A549 (cell line): ENCODE measurements around the gene SCNN1A.

Experiments used
- CBX2 ChIP-seq: fragments of 200-600 bp; sonication (generic); IDR thresholded peaks from 2 replicates; pipeline ENCODE4 v1.6.1; 2016; ENCODE audit warnings: low read depth, mild to moderate bottlenecking, borderline replicate concordance
- KDM1A ChIP-seq: fragments of 200-600 bp; sonication (generic); IDR thresholded peaks from 2 replicates; pipeline ENCODE4 v1.6.1; 2016; ENCODE audit warnings: low read depth, mild to moderate bottlenecking
- KDM5A ChIP-seq: fragments of 200-600 bp; sonication (generic); IDR thresholded peaks from 2 replicates; pipeline ENCODE4 v1.6.1; 2016; ENCODE audit warnings: antibody characterized with exemption, mild to moderate bottlenecking
- POLR2A ChIP-seq: IDR thresholded peaks from 2 replicates; pipeline ENCODE4 v1.6.1; 2012; ENCODE audit warnings: mild to moderate bottlenecking, low read length
- RCOR1 ChIP-seq: fragments of 150-350 bp; IDR thresholded peaks from 2 replicates; pipeline ENCODE4 v1.6.1; 2014; ENCODE audit warnings: antibody characterized with exemption, low read length, low read depth
- ZC3H11A ChIP-seq: fragments of 450-650 bp; IDR thresholded peaks from 2 replicates; pipeline ENCODE4 v1.6.1; 2014; ENCODE audit warnings: antibody characterized with exemption, mild to moderate bottlenecking
- TF ChIP-seq, protein P1 (sequence below): IDR thresholded peaks from 2 replicates; pipeline ENCODE4 v1.6.1; 2012; ENCODE audit warnings: low read depth, borderline replicate concordance
- TF ChIP-seq, protein P2 (sequence below): fragments of 200-600 bp; sonication (generic); IDR thresholded peaks from 2 replicates; pipeline ENCODE4 v1.6.1; 2016; ENCODE audit warnings: antibody characterized with exemption, mild to moderate bottlenecking, moderate library complexity
- TF ChIP-seq, protein P3 (sequence below): fragments of 150-350 bp; IDR thresholded peaks from 2 replicates; pipeline ENCODE4 v1.6.1; 2014; ENCODE audit warnings: low read depth, mild to moderate bottlenecking, low read length
- TF ChIP-seq, protein P4 (sequence below): fragments of >200 bp; sonication (Bioruptor Twin); formaldehyde crosslinking; IDR thresholded peaks from 3 replicates; pipeline ENCODE4 v1.5.1; 2016
- TF ChIP-seq, protein P5 (sequence below): IDR thresholded peaks from 2 replicates; pipeline ENCODE4 v1.6.1; 2012

DNA sequence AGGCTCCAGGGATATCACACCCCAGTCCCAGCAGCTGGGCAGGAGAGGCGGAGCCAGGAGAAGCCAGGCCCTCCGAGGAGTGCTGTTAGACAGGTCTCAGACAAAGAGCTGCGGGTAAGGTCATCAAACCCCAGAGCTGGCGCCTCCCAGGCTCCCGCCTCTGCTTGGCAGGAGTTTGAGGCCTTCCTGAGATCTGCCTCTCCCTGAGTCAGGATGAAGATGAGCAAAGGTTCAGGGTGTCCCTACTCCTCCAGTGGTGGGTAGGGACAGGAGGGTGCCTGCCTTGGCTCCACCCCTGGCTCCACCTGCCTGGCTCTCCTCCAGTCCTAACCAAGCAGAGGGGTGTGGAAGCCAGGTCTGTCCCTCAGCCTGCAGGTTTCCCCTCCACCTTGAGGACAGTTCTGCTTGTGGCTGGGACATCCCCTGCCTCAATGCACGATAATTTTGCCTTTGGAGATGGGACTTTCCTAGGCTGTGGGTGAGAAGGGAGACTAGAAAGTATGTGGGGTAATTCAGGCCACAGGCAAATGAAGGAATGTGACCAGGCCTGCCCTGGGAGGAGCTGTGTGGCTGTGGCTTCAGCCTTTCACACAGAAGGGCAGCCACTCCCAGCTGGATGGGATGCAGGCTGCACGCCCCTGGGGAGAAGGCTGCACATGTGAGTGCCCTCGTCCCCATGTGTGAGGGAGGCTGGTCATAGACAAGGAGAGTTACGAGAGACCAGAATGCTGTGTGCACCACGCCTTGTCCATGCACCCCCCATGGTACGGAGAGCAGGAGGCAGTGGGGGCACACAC lies 62.6 kb downstream of the SCNN1A start:
- no peak for TF ChIP-seq CBX2
- TF ChIP-seq, protein P1, sequence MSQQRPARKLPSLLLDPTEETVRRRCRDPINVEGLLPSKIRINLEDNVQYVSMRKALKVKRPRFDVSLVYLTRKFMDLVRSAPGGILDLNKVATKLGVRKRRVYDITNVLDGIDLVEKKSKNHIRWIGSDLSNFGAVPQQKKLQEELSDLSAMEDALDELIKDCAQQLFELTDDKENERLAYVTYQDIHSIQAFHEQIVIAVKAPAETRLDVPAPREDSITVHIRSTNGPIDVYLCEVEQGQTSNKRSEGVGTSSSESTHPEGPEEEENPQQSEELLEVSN = no peak
- TF ChIP-seq, protein P2, sequence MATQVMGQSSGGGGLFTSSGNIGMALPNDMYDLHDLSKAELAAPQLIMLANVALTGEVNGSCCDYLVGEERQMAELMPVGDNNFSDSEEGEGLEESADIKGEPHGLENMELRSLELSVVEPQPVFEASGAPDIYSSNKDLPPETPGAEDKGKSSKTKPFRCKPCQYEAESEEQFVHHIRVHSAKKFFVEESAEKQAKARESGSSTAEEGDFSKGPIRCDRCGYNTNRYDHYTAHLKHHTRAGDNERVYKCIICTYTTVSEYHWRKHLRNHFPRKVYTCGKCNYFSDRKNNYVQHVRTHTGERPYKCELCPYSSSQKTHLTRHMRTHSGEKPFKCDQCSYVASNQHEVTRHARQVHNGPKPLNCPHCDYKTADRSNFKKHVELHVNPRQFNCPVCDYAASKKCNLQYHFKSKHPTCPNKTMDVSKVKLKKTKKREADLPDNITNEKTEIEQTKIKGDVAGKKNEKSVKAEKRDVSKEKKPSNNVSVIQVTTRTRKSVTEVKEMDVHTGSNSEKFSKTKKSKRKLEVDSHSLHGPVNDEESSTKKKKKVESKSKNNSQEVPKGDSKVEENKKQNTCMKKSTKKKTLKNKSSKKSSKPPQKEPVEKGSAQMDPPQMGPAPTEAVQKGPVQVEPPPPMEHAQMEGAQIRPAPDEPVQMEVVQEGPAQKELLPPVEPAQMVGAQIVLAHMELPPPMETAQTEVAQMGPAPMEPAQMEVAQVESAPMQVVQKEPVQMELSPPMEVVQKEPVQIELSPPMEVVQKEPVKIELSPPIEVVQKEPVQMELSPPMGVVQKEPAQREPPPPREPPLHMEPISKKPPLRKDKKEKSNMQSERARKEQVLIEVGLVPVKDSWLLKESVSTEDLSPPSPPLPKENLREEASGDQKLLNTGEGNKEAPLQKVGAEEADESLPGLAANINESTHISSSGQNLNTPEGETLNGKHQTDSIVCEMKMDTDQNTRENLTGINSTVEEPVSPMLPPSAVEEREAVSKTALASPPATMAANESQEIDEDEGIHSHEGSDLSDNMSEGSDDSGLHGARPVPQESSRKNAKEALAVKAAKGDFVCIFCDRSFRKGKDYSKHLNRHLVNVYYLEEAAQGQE = no peak
- TF ChIP-seq KDM1A = no peak
- TF ChIP-seq, protein P3, sequence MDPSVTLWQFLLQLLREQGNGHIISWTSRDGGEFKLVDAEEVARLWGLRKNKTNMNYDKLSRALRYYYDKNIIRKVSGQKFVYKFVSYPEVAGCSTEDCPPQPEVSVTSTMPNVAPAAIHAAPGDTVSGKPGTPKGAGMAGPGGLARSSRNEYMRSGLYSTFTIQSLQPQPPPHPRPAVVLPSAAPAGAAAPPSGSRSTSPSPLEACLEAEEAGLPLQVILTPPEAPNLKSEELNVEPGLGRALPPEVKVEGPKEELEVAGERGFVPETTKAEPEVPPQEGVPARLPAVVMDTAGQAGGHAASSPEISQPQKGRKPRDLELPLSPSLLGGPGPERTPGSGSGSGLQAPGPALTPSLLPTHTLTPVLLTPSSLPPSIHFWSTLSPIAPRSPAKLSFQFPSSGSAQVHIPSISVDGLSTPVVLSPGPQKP = no peak
- TF ChIP-seq, protein P4, sequence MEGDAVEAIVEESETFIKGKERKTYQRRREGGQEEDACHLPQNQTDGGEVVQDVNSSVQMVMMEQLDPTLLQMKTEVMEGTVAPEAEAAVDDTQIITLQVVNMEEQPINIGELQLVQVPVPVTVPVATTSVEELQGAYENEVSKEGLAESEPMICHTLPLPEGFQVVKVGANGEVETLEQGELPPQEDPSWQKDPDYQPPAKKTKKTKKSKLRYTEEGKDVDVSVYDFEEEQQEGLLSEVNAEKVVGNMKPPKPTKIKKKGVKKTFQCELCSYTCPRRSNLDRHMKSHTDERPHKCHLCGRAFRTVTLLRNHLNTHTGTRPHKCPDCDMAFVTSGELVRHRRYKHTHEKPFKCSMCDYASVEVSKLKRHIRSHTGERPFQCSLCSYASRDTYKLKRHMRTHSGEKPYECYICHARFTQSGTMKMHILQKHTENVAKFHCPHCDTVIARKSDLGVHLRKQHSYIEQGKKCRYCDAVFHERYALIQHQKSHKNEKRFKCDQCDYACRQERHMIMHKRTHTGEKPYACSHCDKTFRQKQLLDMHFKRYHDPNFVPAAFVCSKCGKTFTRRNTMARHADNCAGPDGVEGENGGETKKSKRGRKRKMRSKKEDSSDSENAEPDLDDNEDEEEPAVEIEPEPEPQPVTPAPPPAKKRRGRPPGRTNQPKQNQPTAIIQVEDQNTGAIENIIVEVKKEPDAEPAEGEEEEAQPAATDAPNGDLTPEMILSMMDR = no peak
- no peak for TF ChIP-seq RCOR1
- TF ChIP-seq POLR2A = no peak
- TF ChIP-seq, protein P5, sequence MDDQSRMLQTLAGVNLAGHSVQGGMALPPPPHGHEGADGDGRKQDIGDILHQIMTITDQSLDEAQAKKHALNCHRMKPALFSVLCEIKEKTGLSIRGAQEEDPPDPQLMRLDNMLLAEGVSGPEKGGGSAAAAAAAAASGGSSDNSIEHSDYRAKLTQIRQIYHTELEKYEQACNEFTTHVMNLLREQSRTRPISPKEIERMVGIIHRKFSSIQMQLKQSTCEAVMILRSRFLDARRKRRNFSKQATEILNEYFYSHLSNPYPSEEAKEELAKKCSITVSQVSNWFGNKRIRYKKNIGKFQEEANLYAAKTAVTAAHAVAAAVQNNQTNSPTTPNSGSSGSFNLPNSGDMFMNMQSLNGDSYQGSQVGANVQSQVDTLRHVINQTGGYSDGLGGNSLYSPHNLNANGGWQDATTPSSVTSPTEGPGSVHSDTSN = no peak
- TF ChIP-seq KDM5A = no peak
- TF ChIP-seq ZC3H11A = no peak
